HL-60/S4 treated with phorbol 12-myristate 13-acetate at 8.2 ng/mL for 4 days and 3 days (cell line): ENCODE results near the gene CACNG1.

Source experiments
- in situ Hi-C: fragments of 300-500 bp; cut with MboI; formaldehyde crosslinking; loops from 2 replicates; pipeline ENCODE4 v1.15.0; 2022; ENCODE audit warnings: low sequenced_read_pairs

CACNG1 gene, protein sequence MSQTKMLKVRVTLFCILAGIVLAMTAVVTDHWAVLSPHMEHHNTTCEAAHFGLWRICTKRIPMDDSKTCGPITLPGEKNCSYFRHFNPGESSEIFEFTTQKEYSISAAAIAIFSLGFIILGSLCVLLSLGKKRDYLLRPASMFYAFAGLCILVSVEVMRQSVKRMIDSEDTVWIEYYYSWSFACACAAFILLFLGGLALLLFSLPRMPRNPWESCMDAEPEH

DNA sequence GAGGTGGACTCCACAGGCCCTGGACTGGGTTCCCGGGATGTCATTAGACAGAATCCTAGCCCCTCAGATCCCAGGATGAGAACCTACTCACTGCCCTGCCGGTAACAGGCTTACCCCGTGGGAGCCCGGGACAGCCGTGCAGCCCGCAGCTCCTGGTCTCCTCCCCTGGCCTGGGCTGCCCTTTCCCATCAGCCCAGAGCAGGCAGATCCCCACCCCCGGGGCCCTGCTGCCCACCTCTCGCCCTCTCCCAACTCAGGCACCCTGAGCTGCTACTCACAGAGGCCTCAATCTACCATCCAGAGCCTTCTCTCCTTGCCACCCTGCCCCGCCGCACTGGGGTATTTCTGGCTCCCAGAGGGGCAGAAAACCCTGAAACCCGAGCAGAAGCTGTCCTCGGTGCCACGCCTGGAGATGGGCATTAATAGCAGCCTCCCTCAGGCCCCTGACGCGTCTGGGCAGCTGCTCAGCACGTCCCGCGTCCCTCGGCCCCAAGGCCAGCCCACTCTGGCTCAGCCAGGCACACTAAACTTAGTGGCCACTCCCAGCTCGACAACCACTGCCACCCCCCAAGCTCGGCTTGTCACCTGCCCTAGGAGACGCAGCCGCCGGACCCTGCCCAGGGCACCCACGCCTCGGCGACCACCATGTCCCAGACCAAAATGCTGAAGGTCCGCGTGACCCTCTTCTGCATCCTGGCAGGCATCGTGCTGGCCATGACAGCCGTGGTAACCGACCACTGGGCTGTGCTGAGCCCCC, at the start of gene CACNG1:
Gene CACNG1 (plus strand): TSS at position 539 of the 757 bp plus-strand sequence. CDS start 107 bp downstream, at position 646.
- in situ Hi-C loops, result no loop called here

DNA sequence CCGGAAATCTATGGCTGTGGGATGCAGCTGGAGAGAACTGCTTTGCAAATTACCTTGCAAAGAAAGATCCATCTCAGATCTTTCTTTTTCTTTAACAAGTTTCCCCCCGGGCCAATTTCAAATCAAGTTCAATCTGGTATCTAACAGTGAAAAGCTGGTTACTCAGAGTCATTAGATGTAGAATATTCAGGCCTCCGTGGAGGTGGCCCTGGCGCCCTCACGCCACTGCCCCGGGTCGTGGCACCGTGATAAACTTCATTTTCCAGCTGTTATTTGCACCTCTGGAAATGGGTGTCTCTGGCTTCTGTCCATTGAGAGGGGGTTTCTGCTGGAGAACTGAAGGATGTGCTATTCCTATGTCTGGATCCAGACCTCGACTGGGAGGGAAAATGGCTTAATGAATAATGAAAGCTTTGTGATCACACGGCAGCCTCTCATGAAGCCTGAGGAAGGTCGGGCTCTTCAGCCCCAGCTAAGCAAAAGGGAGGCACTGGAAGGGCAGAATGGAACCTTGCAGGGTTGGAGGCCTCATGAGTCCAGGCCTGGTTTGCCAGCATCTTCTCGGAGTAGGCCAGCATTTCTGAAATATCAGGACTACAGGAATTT, 49.3 kb upstream of the CACNG1 start:
- in situ Hi-C loops, result no loop called here

DNA sequence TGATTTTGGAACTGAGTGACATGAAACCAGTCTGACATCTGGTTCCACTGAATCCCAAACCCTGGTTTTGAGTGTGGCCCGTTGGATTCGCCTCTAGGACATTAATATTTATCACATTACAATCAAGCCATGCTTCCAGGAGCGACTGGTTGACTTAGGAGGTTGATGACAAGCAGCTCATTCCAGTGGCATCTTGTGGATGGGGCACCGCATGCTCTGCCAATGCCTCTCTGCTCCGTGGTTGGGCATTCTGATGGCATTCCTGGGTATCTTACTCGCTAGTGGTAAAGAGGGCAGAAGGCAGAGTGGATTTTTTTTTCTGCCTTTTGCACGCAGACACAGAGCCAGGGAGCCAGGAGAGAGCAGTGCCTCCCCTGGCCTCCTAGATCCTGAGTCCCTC, 48.4 kb upstream of the CACNG1 start:
- in situ Hi-C loops, result no loop called here

DNA sequence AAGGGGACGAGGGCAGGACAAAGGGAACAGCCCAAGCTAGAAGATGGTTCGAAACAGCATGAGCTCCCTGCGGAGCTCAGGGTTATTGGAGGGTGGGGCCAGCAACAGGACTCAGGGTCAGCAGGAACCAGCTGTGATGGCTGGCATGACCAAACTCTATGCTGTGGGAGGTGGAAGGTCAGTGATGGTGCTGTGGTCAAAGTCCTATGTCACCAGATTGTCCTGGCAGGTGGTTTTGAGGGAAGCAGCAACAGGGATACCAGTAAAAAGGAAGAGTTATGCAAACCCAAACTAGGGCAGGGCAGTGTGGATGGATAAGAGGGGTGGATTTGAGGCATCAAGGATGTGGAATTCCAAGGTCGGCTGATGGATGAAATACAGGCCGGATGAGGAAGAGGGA, 47.4 kb upstream of the CACNG1 start:
- in situ Hi-C loops, result no loop called here

DNA sequence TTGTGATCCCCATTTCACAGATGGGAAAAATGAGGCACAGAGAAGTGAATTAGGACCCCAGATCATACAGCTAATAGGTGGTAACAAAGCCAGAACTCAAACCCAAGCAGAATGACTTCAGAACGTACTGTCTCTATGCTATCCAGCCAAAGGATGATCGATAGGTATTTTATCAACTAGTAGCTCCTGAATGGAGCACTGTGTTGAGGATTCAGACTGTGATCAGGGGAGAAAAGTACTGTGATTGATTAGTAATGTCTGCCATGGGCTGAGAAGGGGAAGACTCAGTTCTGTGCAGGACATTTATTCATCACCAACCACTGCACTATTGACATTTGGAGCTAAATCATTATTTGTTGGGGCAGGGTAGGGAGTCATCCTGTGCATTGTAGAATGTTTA, 41.1 kb upstream of the CACNG1 start:
- in situ Hi-C loops, result no loop called here

DNA sequence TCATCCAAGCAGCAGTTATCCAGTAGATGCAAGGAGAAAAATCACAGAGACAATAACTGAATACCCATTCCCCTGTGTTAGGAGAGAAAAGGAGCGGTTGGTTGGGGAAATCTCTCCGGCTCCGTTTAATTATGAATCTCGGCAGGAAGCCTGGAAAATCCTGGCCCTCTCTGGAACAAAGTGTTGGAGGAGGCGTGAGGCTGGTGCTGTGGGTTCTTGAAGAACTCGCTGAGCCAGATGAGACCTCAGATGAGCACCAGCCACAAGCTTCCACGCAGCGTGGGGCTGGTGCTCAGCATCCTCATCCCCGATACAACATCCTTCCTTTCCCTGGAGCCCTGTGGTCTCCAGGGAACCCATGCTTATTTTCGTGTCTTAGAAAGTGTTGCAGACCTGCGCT, 40.2 kb upstream of the CACNG1 start:
- in situ Hi-C loops, result no loop called here

DNA sequence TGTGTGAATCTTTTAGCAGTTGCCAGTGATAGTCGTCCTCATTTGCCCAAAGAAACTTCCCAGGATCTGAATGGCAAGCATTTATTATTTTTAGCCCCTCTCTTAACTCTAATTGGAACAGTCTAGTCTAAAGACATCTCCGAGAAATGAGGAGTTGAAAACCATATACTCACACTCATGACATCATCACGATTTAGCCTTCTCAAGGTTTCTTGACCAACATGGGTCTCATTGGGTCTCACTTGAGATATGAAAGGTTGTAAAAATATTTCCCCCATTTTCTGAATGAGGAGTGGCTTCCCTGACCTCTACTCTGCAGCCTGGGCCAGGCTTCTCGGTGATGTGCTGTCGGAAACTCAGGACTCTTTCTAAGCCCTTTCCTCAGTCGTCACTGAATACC, 37.1 kb upstream of the CACNG1 start:
- in situ Hi-C loops, result no loop called here

DNA sequence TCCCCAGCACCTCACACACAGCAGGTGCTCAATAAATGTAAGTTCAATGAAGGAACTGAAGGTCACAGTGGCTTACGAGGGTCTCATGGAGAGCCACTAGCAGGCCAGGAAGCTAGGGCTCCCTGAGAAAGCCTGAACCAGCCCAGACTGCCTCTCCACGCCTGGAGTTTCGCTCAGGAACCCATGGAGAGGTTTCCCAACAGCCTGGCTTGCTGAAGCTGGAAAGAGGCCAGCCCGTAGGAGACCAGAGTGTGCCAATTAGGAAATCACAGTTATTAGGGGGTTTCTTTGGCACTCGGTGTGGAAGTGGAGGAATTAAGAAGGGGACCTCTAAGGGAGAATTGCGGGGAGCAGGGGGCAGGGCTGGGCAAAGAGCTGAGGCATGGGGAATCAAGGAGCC, 36.3 kb upstream of the CACNG1 start:
- in situ Hi-C loops, result no loop called here

DNA sequence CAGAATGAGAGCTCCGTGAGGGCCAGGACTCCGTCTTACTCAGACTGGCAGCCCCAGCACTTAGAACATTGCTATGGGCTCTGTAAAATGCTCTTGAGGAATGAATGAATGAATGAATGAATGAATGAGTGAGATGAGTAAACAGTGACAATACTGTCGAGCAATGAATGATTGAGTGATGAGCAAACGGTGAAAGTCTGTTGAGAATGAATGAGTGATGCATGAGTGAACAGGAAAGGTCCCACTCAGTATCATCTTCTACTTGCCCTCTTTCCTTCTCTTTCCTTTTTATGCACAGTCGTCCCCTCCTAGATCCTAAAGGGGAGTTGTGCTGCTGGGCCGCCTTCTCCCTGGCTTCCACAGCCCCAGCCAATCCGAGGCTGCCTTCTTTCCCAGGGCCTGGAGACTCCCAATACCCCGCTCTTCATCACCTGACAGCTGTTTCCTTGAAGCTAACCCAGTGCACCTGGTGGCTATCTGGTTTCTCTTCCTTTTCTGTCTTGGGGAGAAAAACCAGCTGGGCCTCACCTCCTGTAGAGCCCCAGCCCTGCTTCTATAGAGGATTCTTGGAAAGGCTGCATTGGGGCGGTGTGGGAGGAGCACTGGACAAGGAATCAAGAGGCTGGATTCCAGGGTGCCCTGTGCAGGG, 32.7 kb upstream of the CACNG1 start:
- in situ Hi-C loops, result no loop called here

DNA sequence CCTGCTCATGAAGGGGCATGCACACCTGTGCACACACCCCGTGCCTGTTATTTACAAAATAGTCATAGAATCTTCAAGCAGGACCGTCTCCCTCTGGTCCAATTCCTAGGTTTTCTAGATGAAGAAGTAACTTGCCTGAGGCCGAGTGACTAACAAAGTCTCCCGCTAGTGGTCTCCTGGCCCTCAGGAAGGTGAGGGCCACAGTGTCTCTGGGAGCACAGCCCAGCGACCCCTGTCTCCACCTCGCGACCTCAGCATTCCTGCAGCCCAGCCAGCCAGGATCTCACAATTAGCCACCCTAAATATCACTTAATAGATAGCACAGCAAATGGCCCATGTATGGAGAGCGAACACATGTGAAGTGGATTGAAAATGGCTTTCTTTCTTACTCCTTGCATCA, 30.5 kb upstream of the CACNG1 start:
- in situ Hi-C loops, result no loop called here

DNA sequence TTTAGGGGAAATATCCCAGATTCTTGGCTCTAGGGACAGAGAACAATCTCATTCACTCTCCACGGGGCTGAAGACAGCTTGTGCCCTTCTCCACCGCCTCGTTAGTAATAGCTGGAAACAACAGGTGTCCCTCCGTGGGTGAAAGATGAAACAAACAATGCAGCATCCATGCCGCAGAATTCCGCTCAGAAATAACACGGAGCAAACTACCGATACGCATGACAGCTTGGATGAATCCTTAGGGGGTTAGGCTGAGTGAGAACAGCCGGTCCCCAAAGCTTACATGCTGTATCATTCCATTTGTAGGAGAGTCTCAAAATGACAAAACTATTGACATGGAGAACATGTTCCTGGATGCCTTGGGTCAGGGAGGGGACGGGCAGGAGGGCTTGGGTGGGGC, 29.4 kb upstream of the CACNG1 start:
- in situ Hi-C loops, result no loop called here

DNA sequence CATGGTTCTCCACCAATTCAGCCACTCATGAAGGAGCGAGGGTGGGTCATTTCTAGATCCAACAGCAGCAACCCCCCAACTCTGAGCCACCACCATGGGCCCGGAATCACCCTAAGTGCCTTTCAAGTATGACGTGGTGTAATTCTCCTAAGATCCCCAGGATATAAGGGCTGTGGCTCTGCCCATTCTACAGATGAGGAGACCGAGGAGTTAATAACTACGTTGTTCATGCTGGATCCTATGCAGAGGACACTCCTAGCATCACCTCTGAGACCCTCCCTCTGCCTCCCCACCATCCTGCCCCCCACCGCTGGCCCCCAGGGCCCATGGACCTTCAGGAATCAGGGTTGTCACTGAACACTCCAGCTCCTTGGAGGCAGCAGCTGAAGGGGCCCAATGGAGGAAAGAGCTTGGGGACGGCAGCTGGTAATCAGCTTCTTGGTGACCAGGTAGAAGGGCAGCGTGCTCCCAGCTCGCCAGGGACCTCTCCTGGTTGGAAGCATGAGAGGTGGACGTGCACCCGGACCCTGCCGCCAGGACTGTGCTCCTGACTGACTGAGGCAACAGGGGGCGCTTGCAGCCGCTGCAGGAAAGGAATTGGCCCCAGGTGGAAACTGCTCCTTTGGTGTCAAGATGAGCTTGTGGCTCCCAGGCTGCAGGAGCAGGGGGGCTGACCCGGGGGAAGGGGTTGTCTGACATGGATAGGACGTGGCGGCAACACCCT, 28.2 kb upstream of the CACNG1 start:
- in situ Hi-C loops, result no loop called here

DNA sequence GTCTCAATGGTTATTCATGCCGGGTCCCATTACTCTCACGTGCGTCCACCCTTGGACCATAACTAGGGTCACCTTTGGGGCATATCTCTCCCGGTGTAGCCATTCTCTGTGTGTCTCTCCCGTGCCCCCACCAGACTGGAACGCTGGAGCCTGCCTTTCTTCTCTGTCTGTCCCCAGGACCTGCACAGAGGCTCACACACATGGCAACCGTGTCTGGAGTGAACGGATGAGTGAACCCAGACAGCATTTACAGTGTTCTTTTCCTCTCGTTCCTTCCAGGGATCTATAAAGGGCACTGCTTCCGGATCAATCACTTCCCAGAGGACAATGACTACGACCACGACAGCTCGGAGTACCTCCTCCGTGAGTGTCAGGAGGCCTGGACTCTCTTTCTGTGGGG, 26.4 kb upstream of the CACNG1 start:
- in situ Hi-C loops, result no loop called here

DNA sequence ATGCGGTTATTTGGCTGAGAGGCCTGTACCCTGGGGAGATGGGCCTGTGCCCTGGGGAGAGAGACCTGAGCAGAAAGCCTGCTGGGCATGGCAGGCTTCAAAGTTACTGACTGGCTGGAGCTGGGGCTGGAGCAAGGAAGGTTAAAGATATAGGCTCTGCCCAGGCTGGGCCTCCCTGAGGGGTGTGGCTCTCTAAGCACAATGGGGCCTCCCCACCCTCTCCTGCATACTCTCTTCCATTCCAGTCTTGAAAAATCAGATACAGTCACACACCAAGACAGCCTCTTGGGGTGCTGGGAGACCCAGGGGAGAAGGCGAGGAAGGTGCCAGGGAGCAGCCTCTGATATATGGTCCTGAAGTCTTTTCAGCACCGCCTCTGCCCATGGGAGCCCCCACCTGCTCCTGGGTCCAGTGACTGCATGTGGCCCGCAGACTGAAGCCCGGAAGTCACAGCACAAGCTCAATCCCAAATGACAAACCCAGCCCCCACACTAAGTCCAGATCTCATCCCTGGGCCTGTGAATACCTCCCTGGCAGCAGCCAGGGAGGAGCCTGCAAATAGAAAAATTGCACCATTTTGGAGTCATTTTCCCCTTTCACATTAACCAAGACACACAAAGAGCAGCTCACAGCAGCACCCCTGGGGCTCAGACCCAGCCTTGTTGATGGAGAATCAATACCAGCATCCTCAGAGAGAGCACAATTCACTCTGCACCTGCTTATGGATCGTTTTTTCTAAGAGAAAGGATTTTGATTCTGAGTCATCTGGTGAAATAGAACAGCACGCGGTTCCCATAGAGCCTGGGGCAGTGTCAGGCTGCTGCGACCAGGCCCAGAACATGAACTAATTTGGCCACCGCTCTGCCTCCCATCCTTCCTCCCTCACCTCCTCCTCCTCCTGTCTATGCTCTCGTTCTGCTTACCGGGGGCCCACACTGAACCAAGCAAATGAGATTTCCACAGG, 25.6 kb upstream of the CACNG1 start:
- in situ Hi-C loops, result no loop called here

DNA sequence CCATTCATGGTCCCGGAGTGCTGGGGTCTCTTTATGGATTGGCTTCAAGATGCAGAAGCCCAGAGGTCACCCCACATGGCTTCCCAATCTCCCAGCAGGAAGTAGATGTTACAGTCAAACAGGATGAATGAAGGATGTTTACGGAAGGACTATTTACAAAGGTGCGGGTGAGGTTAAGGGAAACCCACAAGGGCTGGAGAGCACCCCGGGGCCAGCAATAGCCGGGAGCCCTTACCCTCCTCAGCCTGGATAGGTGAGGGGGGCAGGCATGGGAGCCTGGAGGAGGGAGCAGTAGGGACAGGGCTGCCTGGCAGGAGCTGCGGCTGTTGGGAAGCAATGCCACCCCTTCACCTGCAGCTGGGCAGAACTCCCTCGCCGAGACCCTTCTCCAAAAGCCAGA, 24.5 kb upstream of the CACNG1 start:
- in situ Hi-C loops, result no loop called here

DNA sequence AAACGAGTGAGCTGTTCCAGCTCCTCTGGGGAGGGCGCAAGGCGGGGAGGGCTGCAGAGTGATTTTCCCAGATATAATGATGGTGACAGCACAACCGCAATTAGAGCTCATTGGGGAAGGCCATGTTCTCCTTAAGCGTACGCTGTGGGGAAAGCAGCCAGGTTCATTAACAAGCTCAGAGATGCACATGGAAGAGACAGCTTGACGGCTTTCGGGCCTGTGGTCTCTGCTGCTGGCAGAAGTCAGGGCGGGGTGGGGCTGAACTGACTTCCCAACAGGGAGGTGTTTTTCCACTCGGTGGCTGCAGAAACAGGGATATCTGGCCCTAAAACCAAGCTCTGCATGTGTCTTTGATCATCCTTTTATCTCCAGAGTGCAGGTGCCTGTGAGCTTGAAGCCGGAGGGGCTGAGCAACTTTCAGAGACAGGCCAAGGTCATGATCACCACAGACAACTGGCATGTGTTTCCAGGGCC, 24.0 kb upstream of the CACNG1 start:
- in situ Hi-C loops, result no loop called here

DNA sequence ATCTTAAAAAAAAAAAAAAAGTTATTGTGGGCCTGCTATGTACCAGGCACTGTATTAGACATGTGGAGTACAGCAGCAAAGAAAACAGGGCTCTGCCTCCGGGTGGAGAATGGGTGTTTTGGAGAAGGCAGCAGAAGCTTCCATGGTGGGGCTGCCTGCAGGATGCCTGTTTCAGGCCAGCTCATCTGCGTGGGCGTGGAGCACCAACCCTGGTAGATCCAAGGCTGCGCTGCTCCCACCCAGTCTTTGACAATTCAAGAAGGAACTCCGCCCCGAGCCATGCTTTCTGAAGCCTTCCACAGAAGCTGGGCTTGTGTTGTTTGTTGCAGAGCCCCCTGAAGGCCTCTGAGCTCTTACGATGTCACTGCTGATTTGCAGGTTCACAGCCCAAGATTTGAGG, 23.2 kb upstream of the CACNG1 start:
- in situ Hi-C loops, result no loop called here

DNA sequence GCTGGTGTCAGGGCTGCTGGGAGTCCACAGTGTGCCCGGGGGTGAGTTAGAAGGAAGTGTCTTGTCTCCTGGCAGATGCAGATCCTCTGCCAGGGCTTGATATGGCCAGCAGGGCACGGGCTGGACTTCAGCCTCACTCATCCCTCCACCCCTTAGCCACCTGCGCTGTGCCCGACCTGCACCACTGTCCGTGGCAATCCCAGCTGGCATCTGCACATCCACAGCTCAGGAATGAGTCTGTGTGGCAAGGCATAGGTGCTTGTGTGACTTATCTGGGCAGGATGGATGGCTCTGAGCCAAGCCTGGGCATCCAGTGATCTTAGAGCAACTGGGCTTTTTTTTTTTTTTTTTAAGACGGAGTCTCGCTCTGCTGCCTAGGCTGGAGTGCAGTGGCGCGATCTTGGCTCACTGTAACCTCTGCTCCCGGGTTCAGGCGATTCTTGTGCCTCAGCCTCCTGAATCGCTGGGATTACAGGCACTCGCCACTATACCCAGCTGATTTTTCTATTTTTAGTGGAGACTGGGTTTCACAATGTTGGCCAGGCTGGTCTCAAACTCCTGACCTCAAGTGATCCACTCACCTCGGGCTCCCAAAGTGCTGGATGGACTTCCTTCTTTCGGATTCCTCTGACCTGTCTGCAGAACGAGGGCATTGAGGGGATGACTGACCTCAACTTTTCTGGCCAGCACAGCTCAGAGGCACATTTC, 22.5 kb upstream of the CACNG1 start:
- in situ Hi-C loops, result no loop called here

DNA sequence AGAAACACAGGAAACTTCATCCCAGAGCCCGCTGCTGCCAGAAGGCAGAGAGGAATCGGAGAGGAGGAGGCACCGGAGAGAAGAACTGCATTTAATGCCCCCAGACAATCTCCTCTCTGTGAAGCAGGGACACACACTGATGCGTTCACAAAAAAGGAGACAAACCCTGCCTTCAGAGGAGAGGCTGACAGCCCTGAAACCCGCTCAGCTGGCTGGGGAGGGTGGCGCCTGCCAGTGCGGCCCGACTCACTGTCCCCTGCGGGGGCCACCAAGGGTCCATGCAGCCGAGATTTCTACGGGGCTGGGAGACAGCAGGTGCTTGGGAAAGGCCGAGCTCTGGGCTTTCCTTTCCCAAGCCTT, 21.9 kb upstream of the CACNG1 start:
- in situ Hi-C loops, result no loop called here
